HG03139 (cell line): ENCODE data around the gene PADI1.

Experiments
- ATAC-seq: cut with Tn5 transposase; IDR thresholded peaks from one replicate; pipeline ENCODE4 v1.9.1; 2021; ENCODE audit not compliant: unreplicated experiment

The PADI1 gene

GRCh38 chr1:17270891-17271765, 66.2 kb downstream of the PADI1 start:
- ATAC-seq = no peak

GRCh38 chr1:17272066-17272465, 67.1 kb downstream of the PADI1 start:
- ATAC-seq = no peak

GRCh38 chr1:17272646-17273045, 67.7 kb downstream of the PADI1 start:
- no peak for ATAC-seq

GRCh38 chr1:17273096-17273495, 68.2 kb downstream of the PADI1 start:
- ATAC-seq = no peak

- no peak for ATAC-seq
Measured at GRCh38 chr1:17274186-17275170, 69.5 kb downstream of the PADI1 start.

GRCh38 chr1:17276568-17276967, 71.6 kb downstream of the PADI1 start:
- ATAC-seq = no peak

GRCh38 chr1:17277511-17278159, 72.7 kb downstream of the PADI1 start:
- ATAC-seq = no peak

GRCh38 chr1:17278996-17279830, 74.3 kb downstream of the PADI1 start:
- ATAC-seq = no peak

- ATAC-seq = no peak
Measured at GRCh38 chr1:17280436-17280835, 75.5 kb downstream of the PADI1 start.

- no peak for ATAC-seq
Measured at GRCh38 chr1:17280894-17281293, 76.0 kb downstream of the PADI1 start.

- no peak for ATAC-seq
Measured at GRCh38 chr1:17281775-17282181, 76.8 kb downstream of the PADI1 start.

- ATAC-seq = no peak
Measured at GRCh38 chr1:17282836-17283235, 77.9 kb downstream of the PADI1 start.

- ATAC-seq = no peak
Measured at GRCh38 chr1:17286646-17287045, 81.7 kb downstream of the PADI1 start.

- ATAC-seq = no peak
Measured at GRCh38 chr1:17287130-17287776, 82.3 kb downstream of the PADI1 start.

GRCh38 chr1:17289721-17290120, 84.8 kb downstream of the PADI1 start:
- no peak for ATAC-seq

GRCh38 chr1:17290553-17290952, 85.6 kb downstream of the PADI1 start:
- ATAC-seq = no peak

GRCh38 chr1:17292299-17293160, 87.6 kb downstream of the PADI1 start:
- no peak for ATAC-seq

- no peak for ATAC-seq
Measured at GRCh38 chr1:17293681-17294425, 88.9 kb downstream of the PADI1 start.
